Measurements from ENCODE around the gene RNFT2. TPM values are rescaled to one million over a fixed set of nuclear protein-coding genes. Genes with fewer than 3 reads are reported as not detected.

Gene RNFT2
- polyA plus RNA-seq, 1 donor (not counting 4 experiments of a cell fraction or from before 2014, with no cell fraction given), result 0.96 TPM

DNA sequence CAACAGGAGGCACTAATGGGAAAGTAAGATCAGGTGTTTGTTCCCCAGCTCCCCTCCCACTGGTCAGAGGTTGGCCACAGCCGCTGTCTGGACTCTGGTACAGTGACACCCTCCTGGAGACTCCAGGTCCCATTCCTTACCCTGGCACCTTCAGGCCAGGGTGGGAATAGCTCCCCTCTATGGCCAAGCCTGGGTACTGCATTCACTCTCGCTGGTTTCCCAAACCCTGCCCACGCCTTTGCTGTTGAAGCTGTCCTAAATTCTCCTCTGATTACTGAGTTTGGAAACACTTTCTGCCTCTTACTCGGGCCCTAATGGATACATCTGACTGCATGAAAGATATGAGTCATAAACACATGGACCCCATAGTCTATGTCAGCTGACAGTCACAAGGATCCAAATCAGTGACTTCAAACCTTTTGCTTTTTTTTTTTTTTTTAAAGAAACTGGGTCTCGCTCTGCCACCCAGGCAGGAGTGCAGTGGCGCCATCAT is 125.2 kb downstream of the RNFT2 start:
- no peak overlapping the region for H3K4me3 ChIP-seq (ENCODE audit: control insufficient read depth in 2 of 3, extremely low read depth in 1 of 3, insufficient read depth in 2 of 3, low read depth in 1 of 3, low read length in 3 of 3)
- dilution Hi-C loops (cut with MboI; ENCODE audit: extremely low pct_ligation_motif_present, low sequenced_read_pairs), result no loop called here
- no peak for TF ChIP-seq EZH2 (IDR thresholded peaks at IDR 0.05; ENCODE audit: low read length)
- TF ChIP-seq, protein P1, sequence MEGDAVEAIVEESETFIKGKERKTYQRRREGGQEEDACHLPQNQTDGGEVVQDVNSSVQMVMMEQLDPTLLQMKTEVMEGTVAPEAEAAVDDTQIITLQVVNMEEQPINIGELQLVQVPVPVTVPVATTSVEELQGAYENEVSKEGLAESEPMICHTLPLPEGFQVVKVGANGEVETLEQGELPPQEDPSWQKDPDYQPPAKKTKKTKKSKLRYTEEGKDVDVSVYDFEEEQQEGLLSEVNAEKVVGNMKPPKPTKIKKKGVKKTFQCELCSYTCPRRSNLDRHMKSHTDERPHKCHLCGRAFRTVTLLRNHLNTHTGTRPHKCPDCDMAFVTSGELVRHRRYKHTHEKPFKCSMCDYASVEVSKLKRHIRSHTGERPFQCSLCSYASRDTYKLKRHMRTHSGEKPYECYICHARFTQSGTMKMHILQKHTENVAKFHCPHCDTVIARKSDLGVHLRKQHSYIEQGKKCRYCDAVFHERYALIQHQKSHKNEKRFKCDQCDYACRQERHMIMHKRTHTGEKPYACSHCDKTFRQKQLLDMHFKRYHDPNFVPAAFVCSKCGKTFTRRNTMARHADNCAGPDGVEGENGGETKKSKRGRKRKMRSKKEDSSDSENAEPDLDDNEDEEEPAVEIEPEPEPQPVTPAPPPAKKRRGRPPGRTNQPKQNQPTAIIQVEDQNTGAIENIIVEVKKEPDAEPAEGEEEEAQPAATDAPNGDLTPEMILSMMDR (optimal IDR thresholded peaks at IDR 0.05 in 1 of 3, IDR thresholded peaks at IDR 0.05 in 1 of 3, conservative IDR thresholded peaks at IDR 0.05 in 1 of 3; ENCODE audit: extremely low read depth in 1 of 3, insufficient read depth in 2 of 3, low read length in 3 of 3), result peak; percentile 52 to 79 (median 59)
- no peaks in the 10 kb centered on the region for H3K9me1 ChIP-seq (ENCODE audit: control insufficient read depth, extremely low read depth, insufficient read depth, low read length)
- FAIRE-seq, result no peak
- H3K9ac ChIP-seq (ENCODE audit: control insufficient read depth, extremely low read depth, insufficient read depth, low read length), result no peak overlapping the region
- DNase-seq (ENCODE audit: low read depth, low spot score), result no peak
- no peaks in the 10 kb centered on the region for H3K79me2 ChIP-seq (ENCODE audit: control insufficient read depth, insufficient read depth, low read length)
- H3K27ac ChIP-seq (ENCODE audit: control insufficient read depth, insufficient read depth, low read length), result no peak overlapping the region
- H3K36me3 ChIP-seq (ENCODE audit: control insufficient read depth in 2 of 2, extremely low read depth in 1 of 2, insufficient read depth in 2 of 2, low read length in 2 of 2), result no peaks in the 10 kb centered on the region
- no peaks in the 10 kb centered on the region for H3K9me3 ChIP-seq (ENCODE audit: control insufficient read depth, low read depth, low read length)
- no peak overlapping the region for H2AFZ ChIP-seq (ENCODE audit: control insufficient read depth, low read length)
- peaks cover 12% of the 10 kb centered on the region for H3K27me3 ChIP-seq (ENCODE audit: control insufficient read depth, extremely low read depth, insufficient read depth, low read length)
- peaks cover 4% of the 10 kb centered on the region for H3K4me1 ChIP-seq (ENCODE audit: control insufficient read depth, extremely low read depth, insufficient read depth, low read length)
- no peak overlapping the region for H3K4me2 ChIP-seq (ENCODE audit: control insufficient read depth, extremely low read depth, insufficient read depth, low read depth, low read length)
- H4K20me1 ChIP-seq (ENCODE audit: control insufficient read depth, extremely low read depth, insufficient read depth, low read length), result no peaks in the 10 kb centered on the region

DNA sequence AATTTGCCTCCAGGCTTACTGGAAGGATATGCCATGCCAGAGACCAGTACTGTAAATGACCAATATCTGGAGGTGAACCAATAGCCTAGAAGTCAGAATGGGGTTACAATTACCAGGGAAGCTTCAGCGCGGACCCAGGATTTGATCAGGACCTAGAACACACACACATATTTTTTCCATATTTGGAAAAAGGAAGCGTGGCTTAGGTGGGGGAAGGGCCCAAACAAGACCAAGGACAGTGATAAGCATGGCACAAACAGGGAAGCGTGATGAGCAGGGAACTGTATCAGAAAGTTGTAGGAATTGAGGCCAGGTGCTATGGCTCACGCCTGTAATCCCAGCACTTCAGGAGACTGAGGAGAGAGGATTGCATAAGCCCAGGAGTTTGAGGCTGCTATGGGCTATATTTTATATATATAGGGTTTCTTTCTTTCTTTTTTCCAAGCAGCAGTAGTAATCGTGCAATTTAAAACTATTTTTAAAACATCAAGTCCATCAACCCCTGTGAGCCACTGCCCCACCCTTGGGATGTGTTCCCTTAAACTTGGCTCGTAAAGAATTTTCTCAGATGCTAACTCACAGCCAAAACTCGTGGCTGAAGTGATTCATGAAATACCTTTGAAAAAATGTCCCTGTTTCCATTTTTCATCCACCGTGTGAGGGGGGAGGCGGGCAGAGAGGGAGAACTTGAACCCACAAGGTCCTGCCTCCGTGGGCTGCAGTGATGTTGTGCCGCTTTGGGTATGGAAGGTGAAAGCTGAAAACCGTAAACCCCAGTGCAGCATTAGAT is 126.5 kb downstream of the RNFT2 start:
- no peaks in the 10 kb centered on the region for H4K20me1 ChIP-seq (ENCODE audit: control insufficient read depth, extremely low read depth, insufficient read depth, low read length)
- H2AFZ ChIP-seq (ENCODE audit: control insufficient read depth, low read length), result no peak overlapping the region
- TF ChIP-seq, protein P1 (optimal IDR thresholded peaks at IDR 0.05 in 1 of 3, IDR thresholded peaks at IDR 0.05 in 1 of 3, conservative IDR thresholded peaks at IDR 0.05 in 1 of 3; ENCODE audit: extremely low read depth in 1 of 3, insufficient read depth in 2 of 3, low read length in 3 of 3), result no peak
- H3K9me3 ChIP-seq (ENCODE audit: control insufficient read depth, low read depth, low read length), result no peaks in the 10 kb centered on the region
- DNase-seq (ENCODE audit: low read depth, low spot score) (no peak), FAIRE-seq (no peak)
- no peak overlapping the region for H3K27ac ChIP-seq (ENCODE audit: control insufficient read depth, insufficient read depth, low read length)
- dilution Hi-C loops (cut with MboI; ENCODE audit: extremely low pct_ligation_motif_present, low sequenced_read_pairs), result no loop called here
- no peak overlapping the region for H3K4me3 ChIP-seq (ENCODE audit: control insufficient read depth in 2 of 3, extremely low read depth in 1 of 3, insufficient read depth in 2 of 3, low read depth in 1 of 3, low read length in 3 of 3)
- H3K27me3 ChIP-seq (ENCODE audit: control insufficient read depth, extremely low read depth, insufficient read depth, low read length), result peaks cover 3% of the 10 kb centered on the region
- peaks cover 4% of the 10 kb centered on the region for H3K4me1 ChIP-seq (ENCODE audit: control insufficient read depth, extremely low read depth, insufficient read depth, low read length)
- H3K36me3 ChIP-seq (ENCODE audit: control insufficient read depth in 2 of 2, extremely low read depth in 1 of 2, insufficient read depth in 2 of 2, low read length in 2 of 2), result no peaks in the 10 kb centered on the region
- H3K9ac ChIP-seq (ENCODE audit: control insufficient read depth, extremely low read depth, insufficient read depth, low read length), result no peak overlapping the region
- peak overlapping the region; percentile 18 for H3K4me2 ChIP-seq (ENCODE audit: control insufficient read depth, extremely low read depth, insufficient read depth, low read depth, low read length)
- H3K9me1 ChIP-seq (ENCODE audit: control insufficient read depth, extremely low read depth, insufficient read depth, low read length), result no peaks in the 10 kb centered on the region
- no peaks in the 10 kb centered on the region for H3K79me2 ChIP-seq (ENCODE audit: control insufficient read depth, insufficient read depth, low read length)

Data from keratinocyte (primary cell).